LNCAP (cell line): ENCODE results near the gene TMUB1.

Experiments
- TF ChIP-seq, protein P1 (sequence below): fragments of 450-650 bp; IDR thresholded peaks from 2 replicates; pipeline ENCODE4 v1.5.1; 2017; ENCODE audit warnings: mild to moderate bottlenecking

Gene TMUB1

DNA sequence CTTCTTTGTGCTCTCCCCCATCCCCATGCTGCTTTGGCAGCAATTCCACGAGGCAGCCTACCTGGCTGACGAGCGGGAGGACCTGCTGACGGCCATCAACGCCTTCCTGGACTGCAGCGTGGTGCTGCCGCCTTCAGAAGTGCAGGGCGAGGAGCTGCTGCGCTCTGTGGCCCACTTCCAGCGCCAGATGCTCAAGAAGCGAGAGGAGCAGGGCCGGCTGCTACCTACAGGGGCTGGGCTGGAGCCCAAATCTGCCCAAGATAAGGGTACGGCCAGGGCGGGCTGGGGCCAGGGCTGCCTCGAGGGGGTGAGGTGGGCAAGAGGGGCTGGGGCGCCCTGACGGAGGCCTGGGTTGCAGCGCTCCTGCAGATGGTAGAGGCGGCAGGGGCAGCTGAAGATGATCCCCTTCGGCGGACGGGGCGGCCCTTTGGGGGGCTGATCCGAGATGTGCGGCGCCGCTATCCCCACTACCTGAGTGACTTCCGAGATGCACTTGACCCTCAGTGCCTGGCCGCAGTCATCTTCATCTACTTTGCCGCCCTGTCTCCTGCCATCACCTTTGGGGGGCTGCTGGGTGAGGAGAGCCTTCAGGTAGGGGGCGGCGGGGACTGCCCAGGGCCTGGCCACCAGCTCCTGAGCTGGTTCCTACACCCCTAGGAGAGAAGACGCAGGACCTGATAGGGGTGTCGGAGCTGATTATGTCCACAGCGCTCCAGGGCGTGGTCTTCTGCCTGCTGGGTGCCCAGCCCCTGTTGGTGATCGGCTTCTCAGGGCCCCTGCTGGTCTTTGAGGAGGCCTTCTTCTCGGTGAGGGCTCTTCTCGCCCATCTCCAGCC is 12.0 kb downstream of the TMUB1 start:
- TF ChIP-seq, protein P1, sequence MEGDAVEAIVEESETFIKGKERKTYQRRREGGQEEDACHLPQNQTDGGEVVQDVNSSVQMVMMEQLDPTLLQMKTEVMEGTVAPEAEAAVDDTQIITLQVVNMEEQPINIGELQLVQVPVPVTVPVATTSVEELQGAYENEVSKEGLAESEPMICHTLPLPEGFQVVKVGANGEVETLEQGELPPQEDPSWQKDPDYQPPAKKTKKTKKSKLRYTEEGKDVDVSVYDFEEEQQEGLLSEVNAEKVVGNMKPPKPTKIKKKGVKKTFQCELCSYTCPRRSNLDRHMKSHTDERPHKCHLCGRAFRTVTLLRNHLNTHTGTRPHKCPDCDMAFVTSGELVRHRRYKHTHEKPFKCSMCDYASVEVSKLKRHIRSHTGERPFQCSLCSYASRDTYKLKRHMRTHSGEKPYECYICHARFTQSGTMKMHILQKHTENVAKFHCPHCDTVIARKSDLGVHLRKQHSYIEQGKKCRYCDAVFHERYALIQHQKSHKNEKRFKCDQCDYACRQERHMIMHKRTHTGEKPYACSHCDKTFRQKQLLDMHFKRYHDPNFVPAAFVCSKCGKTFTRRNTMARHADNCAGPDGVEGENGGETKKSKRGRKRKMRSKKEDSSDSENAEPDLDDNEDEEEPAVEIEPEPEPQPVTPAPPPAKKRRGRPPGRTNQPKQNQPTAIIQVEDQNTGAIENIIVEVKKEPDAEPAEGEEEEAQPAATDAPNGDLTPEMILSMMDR = no peak

DNA sequence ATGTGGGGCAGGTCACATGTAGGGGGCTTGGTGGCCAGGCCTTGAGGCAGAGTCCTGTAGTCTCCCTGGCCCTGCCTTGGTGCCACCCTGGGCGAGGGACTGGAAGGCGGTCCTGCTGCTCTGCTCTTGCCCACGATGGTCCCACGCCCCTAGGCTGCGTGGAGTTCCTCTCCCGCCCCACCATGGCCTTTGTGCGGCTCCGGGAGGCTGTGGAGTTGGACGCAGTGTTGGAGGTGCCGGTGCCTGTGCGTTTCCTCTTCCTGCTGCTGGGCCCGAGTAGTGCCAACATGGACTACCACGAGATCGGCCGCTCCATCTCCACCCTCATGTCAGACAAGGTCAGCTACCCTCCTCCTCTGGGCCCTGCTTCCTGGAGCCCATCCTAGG is 12.7 kb downstream of the TMUB1 start:
- TF ChIP-seq, protein P1 = no peak

DNA sequence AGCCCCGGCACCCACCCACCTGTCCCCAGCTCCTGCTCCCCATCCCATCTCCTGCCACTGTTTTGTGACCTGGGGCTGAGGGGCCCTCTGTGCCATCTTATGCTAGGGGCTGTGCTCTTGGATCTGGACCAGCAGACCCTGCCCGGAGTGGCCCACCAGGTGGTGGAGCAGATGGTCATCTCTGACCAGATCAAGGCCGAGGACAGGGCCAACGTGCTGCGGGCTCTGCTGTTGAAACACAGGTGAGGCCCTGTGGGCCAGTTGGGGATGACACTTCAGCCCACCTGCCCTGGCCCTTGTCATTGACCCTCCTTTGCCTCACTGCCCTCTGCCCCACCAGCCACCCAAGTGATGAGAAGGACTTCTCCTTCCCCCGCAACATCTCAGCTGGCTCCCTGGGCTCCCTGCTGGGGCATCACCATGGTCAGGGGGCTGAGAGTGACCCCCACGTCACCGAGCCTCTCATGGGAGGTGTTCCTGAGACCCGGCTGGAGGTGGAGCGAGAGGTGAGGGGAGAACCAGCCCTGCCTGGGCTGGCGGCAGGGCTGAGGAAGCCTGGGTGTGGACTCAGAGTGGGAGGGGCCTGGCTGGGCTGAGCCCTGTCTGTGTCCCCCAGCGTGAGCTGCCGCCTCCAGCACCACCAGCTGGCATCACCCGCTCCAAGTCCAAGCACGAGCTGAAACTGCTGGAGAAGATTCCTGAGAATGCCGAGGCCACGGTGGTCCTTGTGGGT is 13.3 kb downstream of the TMUB1 start:
- TF ChIP-seq, protein P1 = no peak

DNA sequence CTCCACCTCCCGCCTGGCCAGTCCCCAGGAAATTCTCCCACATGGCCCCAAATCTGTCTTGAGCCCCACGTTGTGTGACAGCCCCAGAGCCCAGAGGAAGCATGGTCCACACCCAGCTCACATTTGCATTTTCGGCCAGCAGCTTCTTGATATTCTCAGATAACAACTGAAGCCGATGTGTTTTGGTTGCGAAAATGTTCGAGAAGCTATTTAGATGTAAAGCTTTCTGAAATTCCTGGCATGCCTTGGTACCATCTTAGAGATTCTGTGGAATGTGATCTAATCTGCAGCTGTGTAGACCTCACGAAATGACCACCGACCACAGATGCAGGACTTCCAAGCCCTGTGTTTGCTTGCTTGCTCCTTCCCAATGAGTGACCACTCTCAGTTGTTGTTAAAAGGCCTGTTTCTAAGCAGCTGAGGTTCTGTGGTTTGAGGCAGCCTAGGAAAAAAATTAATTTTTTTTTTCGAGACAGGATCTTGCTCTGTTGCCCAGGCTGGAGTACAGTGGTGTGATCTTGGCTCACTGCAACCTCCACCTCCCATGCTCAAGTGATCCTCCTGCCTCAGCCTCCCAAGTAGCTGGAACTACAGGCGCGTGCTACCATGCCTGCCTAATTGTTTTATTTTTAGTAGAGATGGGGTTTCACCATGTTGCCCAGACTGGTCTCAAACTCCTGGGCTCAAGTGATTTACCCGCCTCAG is 15.1 kb downstream of the TMUB1 start:
- TF ChIP-seq, protein P1 = no peak

DNA sequence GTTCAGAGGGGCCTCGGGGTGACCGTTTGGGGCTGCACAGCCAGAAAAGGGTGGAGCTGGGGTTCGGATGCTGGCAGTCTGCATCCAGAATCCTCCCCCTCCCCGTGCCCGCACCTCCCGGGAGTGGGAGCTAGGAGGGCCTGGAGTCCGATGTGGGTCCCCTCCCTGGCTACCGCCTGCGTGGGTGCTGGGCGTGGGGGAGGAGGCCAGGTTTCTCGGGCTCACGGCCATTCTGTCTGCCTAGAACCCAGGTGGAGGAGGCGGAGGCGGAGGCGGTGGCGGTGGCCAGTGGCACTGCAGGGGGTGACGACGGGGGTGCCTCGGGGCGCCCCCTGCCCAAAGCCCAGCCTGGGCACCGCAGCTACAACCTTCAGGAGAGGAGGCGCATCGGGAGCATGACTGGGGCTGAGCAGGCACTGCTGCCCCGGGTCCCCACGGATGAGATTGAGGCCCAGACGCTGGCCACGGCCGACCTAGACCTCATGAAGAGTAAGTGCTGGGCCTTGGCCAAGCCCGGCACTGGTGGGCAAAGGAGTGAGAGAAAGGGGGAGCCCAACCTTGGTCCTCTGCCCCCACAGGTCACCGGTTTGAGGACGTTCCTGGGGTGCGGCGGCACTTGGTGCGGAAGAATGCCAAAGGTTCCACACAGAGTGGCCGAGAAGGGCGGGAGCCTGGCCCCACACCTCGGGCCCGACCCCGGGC is 16.9 kb downstream of the TMUB1 start:
- TF ChIP-seq, protein P1 = no peak

DNA sequence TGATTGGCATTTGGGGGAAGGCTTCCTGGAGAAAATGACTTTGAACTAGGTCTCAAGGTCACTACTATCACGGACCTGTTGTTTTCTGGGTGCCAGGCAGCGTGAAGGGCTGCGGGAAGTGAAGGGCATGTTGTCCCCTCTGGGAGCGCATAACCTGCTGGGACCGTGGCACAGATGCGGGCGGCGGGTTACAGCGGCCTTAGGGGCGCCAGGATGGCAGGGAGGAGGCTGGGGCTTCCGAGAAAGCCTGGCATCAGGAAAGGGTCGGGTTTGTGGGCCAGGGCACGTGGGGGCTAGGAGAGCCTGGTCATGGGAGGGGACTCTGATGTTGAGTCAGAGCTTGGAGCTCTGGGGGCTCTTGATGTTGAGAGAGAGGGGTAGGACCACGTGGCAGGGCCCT is 17.8 kb downstream of the TMUB1 start:
- TF ChIP-seq, protein P1 = no peak

DNA sequence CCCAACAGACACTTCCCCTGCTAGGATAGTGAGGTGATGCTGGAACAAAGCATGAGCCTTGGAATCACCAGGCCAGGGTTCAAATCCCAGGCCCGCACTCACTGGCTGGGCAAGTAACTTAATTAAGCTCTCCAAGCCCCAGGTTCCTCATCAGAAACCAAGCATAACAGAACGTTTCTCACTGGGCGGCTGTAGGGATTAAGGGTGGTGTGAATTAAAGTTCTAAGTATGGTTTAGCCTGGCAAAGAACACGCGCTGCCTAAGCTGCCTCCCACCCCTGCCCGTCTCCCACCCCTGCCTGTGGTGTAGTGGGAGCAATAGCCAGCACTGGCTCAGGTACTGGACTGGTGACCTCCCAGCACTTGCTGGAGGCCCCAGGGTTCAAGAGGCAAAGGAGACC is 18.3 kb downstream of the TMUB1 start:
- TF ChIP-seq, protein P1 = no peak
